SH-SY5Y (cell line): ENCODE results near the gene CXCR5.

Experiments
- GATA2 ChIP-seq: IDR thresholded peaks from 2 replicates; pipeline ENCODE4 v1.6.1; 2011; ENCODE audit warnings: mild to moderate bottlenecking, low read depth, low read length
- GATA3 ChIP-seq: IDR thresholded peaks from 2 replicates; pipeline ENCODE4 v1.6.1; 2011; ENCODE audit warnings: low read depth, mild to moderate bottlenecking, low read length, moderate library complexity

GRCh38 chr11:118859973-118860372 lies 23.7 kb upstream of the CXCR5 start:
- TF ChIP-seq GATA2 (no peak), GATA3 (no peak)
